Stimulated activated CD8-positive, alpha-beta memory T cell treated with anti-CD3 and anti-CD28 coated beads, Interleukin-2, amount 100 ng/mL, for 48 hours (primary cell): ENCODE measurements around the gene EPHB6.

Experiments used
- DNase-seq, 2 donors: peaks; one replicate each; pipeline ENCODE4 v3.0.0-alpha.2; 2020; ENCODE audit warnings: low read depth in 2 of 2

EPHB6 gene

GRCh38 chr7:142864980-142865747 is 10.3 kb downstream of the EPHB6 start:
- DNase-seq: no peak

DNA sequence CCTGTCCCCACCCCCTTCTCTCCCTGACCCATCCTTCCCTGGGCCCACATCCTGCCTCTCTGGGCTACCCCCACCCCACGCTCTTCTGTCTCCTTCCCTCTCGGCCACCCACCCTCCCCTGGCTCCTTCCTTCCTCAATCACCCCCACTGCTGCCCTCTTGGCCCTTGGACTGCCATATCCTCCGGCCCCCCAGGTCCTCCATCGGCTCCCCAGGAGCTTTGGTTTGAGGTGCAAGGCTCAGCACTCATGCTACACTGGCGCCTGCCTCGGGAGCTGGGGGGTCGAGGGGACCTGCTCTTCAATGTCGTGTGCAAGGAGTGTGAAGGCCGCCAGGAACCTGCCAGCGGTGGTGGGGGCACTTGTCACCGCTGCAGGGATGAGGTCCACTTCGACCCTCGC is 10.9 kb downstream of the EPHB6 start:
- no peak for DNase-seq

DNA sequence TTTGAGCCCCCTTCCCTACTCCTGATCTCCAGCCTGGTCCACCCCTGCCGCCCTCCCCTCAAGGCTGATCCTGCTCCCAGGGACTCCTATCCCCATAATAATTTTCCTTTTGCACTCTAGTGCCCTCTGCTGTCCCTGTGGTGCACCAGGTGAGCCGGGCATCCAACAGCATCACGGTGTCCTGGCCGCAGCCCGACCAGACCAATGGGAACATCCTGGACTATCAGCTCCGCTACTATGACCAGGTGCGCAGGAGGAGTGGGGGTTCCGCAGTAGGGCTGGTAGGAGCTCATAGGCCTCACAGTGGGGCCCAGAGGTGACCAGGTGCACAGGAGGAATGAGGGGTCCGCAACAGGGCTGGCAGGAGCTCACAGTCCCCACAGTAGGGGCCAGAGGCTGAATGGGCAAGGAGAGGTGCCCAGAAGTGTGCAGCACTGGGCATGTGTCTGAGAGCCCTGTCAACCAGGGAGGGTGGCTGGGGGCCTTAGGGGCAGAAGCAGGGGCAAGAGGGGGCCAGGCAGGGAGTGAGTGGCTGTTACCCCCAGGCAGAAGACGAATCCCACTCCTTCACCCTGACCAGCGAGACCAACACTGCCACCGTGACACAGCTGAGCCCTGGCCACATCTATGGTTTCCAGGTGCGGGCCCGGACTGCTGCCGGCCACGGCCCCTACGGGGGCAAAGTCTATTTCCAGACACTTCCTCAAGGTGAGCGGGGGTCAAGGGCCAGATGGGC is 11.7 kb downstream of the EPHB6 start:
- DNase-seq: no peak

DNA sequence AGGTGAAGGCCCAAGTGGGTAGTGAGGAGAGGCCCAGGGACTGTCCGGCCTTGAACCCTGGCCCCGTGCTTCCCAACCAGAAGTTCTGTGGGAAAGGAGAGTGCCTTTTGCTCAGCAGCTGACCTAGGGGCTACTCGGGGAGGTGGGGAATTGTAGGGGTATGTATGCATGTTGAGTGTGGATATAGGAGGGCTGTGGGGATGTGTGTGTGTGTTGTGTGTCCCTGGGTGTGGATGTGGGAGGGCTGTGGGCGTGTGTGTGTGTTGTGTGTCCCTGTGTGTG is 12.2 kb downstream of the EPHB6 start:
- no peak for DNase-seq

- DNase-seq: no peak
These were observed 12.7 kb downstream of the EPHB6 start for GRCh38 chr7:142867398-142868187.

- no peak for DNase-seq
These were observed 13.5 kb downstream of the EPHB6 start for GRCh38 chr7:142868188-142868985.

DNA sequence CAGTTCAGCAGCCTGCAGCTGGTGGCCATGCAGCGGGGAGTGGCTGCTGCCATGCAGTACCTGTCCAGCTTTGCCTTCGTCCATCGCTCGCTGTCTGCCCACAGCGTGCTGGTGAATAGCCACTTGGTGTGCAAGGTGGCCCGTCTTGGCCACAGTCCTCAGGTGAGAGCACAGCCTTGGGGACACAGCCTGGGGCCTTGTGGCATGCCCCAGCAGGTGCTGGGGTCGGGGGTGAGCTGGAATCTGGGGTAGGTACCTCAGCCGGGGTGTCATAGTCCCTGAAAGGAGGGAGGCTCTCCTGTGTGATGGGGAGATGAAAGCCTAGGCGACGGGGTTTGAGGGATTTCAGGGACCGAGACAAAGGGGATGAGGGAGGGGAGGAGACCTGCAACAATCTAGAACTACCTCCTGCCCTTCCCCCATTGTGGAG is 14.1 kb downstream of the EPHB6 start:
- no peak for DNase-seq

DNA sequence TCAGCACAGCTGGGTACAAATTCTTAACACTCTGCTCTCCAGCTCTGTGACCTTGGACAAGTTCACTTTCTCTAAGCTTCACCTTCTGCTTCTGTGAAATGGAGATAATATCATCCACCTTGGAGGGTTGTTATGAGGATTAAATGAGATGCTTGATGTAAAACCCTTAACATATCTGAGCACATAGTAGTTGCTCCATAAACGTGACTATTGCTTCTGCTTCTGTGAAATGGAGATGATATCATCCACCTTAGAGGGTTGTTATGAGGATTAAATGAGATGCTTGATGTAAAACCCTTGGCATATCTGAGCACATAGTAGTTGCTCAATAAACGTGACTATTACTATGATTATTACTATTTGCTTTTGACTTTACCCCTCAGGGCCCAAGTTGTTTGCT is 14.6 kb downstream of the EPHB6 start:
- DNase-seq: no peak

- no peak for DNase-seq
These were observed 15.3 kb downstream of the EPHB6 start for GRCh38 chr7:142870147-142870559.

- no peak for DNase-seq
These were observed 15.8 kb downstream of the EPHB6 start for GRCh38 chr7:142870566-142871259.

DNA sequence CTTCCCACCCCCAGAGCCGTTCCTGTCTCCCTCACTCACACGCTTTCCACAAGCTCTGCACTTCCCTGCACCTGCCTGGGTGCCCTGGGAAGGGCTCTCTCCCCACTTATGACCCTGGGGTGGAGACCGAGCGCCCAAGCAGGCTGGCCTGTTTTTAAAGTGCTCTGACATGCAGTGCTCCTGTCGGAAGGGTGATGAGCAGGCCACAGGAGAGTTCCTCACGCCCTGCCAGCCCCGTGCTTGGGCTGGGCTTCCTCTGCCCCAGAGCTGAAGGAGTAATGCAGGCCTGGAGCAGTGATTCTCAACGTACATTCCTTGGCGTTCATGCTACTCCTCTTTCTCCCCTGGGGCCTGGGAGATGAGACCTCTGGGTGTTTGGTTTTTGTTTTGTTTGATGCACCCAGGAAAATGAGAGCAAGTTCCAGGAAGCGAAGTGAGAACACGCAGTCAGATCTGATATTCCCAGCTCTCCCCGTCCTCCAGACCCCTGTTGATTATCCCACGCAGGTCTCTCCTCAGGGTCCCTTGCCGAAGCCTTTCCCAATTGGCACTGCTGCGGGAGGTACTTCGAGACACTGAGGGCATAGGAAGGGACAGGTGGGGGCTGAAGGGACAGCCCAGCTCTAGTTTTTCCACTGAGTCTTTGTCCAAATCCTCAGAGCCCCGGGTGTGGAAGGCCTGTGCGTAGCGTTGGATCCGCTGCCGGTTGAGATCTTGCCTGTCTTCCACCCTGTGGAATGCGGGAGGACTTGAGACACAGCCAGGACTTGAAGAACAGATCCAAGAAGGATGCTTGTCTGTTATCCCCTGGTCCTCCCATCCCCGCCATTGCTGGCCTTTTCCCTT is 16.6 kb downstream of the EPHB6 start:
- DNase-seq: no peak

DNA sequence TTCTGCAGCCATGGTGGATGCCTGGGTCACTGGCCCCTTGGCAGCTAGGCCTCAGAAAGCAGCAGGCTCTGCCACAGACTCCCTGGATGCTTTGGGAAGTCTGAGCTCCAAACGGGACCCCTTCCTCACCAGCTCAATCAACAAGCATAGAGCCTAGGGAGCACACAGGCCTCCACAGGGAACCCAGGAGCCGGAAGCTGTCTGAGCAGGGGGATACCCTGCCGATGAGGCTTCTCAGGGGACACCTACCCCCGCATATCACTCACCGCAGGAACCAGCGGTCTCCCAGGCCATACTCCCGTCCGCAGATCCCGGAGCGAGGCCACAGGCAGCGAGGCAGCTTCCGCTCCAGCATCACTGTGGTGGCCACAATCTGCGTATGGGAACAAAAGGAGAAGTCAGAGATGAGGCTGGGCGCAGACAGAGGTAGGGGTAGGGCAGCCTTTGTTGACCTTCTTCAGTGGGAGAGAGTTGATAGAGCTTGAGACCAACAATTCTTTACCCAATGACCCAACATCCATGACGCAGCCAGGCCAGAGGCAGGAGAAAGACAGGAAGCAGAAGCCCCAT is 17.3 kb downstream of the EPHB6 start:
- DNase-seq: no peak

DNA sequence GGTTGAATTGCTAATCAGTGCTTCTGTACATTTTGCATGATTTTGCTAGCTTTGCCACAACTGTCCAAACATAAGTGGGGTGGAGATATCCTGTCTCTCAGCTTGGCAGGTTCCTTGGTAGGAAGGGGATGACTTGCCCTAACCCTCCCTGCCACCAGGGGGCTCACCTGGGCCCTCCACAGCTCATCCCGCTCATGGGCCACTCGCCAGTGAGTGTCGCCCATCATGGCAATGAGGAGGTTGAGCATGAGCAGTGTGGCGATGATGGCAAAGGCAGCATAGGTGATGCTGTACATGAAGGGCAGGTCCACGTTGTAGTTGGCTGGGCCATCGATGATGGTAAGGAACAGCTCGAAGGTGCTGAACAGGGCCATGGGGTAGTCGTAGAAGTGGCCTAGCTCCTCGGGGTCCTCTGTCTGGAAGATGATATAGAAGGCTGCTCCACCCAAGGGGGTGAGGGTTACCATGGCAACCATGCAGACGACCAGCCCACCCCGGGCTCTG is 18.5 kb downstream of the EPHB6 start:
- DNase-seq: peak; percentile 28 to 35

DNA sequence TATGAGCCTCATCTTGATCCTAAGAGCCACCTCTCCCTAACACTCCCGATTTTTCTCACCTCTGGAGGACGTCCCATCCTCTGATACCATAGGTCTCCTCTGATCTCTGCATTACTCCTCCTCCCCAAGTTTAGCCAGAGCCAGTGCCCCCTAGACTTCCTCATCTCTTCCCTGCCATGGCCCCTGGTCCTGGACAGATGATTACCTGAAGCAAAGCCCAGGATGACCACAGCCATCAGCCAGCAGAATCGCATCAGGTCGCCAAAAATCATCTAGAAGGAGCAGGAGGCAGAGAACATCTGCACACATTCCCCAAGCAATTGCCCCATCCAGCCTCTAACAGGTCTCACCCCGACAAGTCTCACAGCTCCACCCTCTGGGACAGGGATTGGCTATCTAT is 19.0 kb downstream of the EPHB6 start:
- no peak for DNase-seq

- no peak for DNase-seq
These were observed 19.5 kb downstream of the EPHB6 start for GRCh38 chr7:142874409-142874808.

GRCh38 chr7:142874837-142875236 is 20.0 kb downstream of the EPHB6 start:
- DNase-seq: no peak

- no peak for DNase-seq
These were observed 20.6 kb downstream of the EPHB6 start for GRCh38 chr7:142875456-142875855.

GRCh38 chr7:142876236-142876960 is 21.5 kb downstream of the EPHB6 start:
- no peak for DNase-seq
